H1 (cell line): ENCODE measurements around the gene LIPA. TPM values are rescaled to one million over a fixed set of nuclear protein-coding genes. Genes with fewer than 3 reads are reported as not detected.

ENCODE experiments used
- CBX8 ChIP-seq: fragments of 300-800, 300-1000 bp; sonication (generic); IDR thresholded peaks from 2 replicates; pipeline ENCODE4 v1.7.1; 2016; ENCODE audit warnings: low read depth, low read length, borderline replicate concordance
- E2F6 ChIP-seq: IDR thresholded peaks from 2 replicates; pipeline ENCODE4 v1.6.1; 2012; ENCODE audit warnings: inconsistent platforms
- GABPA ChIP-seq: IDR thresholded peaks from 2 replicates; pipeline ENCODE4 v1.6.1; 2011; ENCODE audit warnings: mild to moderate bottlenecking, low read length, moderate library complexity, borderline replicate concordance; ENCODE audit not compliant: insufficient read depth
- NRF1 ChIP-seq: IDR thresholded peaks from 2 replicates; pipeline ENCODE4 v1.6.1; 2011; ENCODE audit warnings: mild to moderate bottlenecking, low read depth, low read length, improper control_type of control experiment
- POLR2A ChIP-seq, 2 experiments: IDR thresholded peaks; 1 replicate in 1 of 2; 2 replicates in 1 of 2; pipeline ENCODE4 v1.6.1; 2011; ENCODE audit warnings: low read depth in 2 of 2, low read length in 2 of 2, mild to moderate bottlenecking in 2 of 2; ENCODE audit errors: control extremely low read depth in 1 of 2
- polyA plus RNA-seq, 7 experiments: library from polyadenylated mRNA; depleted of rRNA in 3 of 7; stranded (reverse) in 5 of 7; unstranded in 2 of 7; fragments of >200 nt in 5 of 7; fragments of 200-250 nt in 2 of 7; gene quantifications; 1 replicate in 5 of 7; 2 replicates in 1 of 7; 4 replicates in 1 of 7; pipeline versions ENCODE4 v1.2.1 to v1.2.3, GENCODE V29; 2011 to 2013; ENCODE audit warnings: missing spikeins in 2 of 7, mixed read lengths in 2 of 7
- total RNA-seq: library from RNA; stranded (reverse); fragmentation: NEBNext Ultra II Directional; extraction: Animal tissue kit (Norgen Biotek cat#: 25700); gene quantifications from 2 replicates; pipeline ENCODE4 v1.2.1, GENCODE V29; 2021

The LIPA gene
- total and polyA plus RNA-seq, 2 of the 8 experiments (the other 6 are each of a cell fraction or from before 2014, with no cell fraction given): 18.1 to 32.4 TPM

- TF ChIP-seq GABPA: no peak
- TF ChIP-seq E2F6: no peak
- no peak for TF ChIP-seq NRF1
- no peak for TF ChIP-seq CBX8
- no peak for TF ChIP-seq POLR2A (IDR thresholded peaks at IDR 0.05; ENCODE audit: control extremely low read depth in 1 of 2, low read depth in 2 of 2, low read length in 2 of 2)
- TF ChIP-seq, all 59 proteins: peak for 0
Measured at GRCh38 chr10:89295597-89295996, 44.0 kb upstream of the LIPA start (continued).
